Activated CD8-positive, alpha-beta memory T cell treated with anti-CD3 and anti-CD28 coated beads for 24 hours (primary cell): ENCODE data around the gene C2CD4D.
"Not testable (repeated sequence)": the region's sequence is repeated elsewhere in the genome, so short reads cannot be mapped to it uniquely, and the experiment has no call there.

Source experiments
- DNase-seq: peaks from one replicate; pipeline ENCODE4 v3.0.0-alpha.2; 2020

The C2CD4D gene

DNA sequence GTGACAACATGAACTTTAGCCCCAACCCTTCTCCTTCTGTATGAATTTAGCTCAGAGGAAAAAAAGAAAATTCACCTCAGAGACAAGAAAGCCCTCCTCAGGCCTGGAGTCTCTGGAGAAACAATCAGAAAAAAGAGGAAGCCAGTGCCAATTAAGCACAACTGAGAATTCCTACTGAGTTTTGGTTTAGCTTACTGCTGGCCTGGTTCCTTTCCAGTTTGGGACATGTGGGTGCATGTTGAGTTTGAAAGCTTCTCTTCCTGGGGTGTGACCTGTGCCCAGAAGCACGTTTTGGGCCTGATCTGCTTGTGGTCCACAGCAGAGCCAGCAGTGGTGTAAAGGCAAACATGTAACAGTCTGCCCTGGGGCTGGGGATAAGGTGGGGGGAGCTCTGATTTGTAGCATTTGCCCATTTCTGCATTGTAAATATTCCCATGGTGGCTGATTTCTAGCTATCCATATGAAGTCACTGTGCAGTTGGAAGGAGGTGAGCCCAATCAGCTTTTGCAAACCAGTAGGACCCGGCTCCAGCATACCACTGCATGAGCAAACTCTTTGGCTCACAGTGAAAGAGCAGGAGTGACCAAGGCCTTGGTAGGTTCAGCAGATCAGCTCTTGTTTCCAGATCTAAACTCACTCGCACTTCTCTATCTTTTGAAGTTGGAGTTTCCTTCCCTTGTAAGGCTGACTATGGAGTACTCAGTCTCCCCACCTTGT lies 18.6 kb upstream of the C2CD4D start:
- no peak for DNase-seq

DNA sequence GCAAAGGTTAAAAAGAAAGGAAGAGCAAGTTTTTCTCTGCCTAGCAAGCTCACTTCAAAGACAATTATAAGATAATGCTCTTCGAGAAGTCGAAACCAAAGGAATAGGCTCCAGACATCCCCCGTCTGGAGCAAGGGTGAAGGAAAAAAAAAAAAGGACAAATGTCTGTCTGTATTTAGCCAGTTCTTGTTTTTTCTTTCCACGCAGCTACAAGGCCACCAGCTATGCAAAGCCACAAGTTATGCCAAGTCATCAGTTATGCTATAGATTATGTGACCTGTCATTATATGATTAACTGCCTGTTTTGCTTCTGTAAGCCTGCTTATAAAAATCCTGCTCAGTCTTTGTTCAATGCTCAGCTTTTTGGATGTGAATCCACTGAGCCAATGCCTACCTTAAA lies 16.3 kb upstream of the C2CD4D start:
- DNase-seq, result no peak

DNA sequence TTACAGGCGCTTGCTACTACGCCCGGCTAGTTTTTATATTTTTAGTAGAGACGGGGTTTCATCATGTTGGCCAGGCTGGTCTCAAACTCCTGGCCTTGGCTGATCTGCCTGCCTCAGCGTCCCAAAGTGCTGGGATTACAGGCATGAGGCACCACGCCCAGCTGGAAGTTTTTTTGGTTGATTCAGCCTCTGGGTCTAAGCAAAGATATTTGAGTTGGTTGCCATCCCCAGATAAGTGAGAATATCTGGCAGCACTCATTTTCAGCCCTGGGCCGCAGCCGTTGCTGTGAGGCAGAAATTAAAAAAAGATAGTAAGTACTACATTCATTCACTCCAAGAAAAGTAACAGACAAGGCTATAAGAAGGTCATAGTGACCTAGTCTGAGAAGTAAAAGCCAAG lies 15.9 kb upstream of the C2CD4D start:
- DNase-seq, result not testable (repeated sequence)

DNA sequence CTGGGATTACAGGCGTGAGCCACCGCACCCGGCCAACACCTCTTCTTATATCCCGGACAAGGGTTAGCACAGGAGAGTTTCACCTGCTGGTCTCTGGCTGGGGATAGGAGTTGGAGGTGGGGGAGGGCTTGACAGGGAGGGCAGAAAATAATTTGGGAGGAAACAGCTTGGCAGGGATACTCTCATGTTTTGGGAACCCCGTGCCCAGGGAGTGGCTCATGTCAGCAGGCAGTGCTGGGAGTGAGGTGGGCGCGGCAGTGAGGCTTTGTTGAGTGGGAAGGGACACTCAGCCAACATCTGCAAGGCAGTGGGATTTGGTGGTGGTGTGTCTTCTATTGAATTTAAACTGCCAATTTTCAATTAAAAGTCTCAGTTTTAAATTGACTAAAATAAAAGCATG lies 15.0 kb upstream of the C2CD4D start:
- DNase-seq, result no peak

DNA sequence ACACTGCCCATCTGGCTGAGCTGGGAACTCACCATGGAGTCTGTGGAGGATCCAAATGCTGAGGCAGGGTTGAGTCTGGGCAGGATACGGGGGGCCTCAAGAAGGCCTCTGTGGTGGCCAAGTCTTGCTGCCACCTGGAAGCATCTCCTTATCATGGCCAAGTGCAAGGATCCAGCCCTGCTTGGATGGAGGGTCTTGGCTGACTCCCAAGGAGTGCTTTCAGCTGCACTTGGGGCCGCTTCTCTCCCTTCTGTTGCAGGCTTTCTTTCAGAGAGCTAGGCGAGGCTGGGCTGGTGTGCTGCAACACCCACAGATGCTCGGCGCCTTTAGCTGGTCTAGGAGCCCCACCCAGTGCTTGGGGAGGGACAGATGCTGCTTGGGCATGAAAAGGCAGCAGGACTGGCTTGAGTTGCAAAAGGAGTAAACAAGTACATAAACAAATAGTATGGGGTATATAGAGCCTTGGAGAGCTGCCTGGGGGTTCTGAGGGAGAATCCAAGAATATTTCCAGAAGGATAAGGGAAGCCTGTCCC lies 13.9 kb upstream of the C2CD4D start, which contains the start of gene THEM5:
Gene THEM5 (minus strand): TSS at position 302 of the 533 bp plus-strand sequence. CDS start 147 bp downstream, at position 155.
- DNase-seq, result no peak

DNA sequence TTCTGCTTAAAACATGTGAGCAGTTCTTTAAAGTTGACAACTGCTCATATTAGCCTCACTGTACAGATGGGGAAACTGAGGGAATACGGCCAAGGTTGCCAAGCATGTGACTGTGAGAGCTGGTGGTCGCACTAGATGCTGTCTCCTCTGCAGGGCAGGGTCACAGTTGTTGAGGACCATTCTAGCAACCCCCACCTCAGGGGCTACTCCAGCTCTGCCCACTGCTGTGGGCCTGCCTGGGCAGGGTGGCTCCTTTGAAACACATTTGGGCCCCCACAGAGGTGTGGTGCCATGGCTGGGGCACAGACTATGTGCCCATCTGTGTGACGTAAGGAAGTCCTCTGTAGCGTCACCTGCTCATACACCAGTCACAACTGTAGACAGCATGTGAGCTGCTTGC lies 13.1 kb upstream of the C2CD4D start:
- no peak for DNase-seq

DNA sequence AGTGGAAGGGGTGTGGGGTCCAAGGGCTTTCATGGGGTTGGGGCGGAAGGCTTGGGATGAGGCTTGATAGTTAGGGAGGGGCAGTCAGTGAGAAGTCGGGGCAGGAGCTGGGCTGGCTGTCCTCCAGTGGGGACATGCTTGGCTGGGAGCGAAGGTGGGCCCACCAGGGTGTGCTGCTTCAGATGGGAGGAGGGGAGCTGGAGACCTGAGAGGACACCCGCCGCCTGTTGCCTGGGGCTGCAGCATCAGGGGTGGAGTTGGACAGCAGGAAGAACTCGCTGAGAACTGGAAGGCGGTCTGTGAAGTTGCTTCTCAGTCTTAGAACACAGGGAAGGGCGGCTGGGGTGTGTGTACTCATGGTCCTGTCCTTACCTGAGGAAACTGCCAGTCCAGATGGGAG lies 12.3 kb upstream of the C2CD4D start:
- no peak for DNase-seq

DNA sequence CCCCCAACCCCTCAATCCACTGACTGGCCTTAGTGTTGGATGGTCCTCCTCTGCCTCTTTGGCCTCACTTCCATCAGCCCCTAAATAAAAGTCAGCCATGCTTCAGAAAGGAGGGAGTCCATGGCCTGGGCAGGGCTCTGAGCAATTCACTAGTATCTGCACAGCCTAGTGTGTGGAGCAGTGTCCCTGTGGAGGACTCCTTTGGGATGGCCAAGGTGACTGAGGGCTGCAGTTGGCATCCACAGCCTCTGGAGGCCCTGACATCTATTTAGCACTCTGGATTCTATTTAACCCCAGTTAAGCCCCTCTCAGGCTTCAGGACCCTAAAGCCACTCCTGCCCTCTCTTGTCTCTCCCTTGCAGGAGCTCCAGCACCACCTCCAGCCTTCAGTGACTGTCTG lies 10.3 kb upstream of the C2CD4D start:
- no peak for DNase-seq

DNA sequence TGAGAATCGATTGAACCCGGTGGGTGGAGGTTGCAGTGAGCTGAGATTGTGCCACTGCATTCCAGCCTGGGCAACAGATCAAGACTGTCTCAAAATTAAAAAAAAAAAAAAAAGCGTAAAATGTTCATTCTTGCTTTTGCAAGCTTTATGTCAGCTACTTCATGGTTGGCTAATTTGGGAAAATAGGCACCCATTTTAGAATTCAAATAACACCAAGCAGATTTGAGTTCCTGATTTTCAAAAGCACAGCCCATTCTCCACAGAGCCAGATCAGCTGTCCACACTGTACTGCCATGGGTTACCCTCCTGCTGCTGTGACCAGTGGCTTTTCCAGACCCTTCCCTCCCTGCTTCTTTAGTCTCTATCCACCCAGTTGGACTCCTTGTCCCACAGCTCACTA lies 9.5 kb upstream of the C2CD4D start:
- no peak for DNase-seq

DNA sequence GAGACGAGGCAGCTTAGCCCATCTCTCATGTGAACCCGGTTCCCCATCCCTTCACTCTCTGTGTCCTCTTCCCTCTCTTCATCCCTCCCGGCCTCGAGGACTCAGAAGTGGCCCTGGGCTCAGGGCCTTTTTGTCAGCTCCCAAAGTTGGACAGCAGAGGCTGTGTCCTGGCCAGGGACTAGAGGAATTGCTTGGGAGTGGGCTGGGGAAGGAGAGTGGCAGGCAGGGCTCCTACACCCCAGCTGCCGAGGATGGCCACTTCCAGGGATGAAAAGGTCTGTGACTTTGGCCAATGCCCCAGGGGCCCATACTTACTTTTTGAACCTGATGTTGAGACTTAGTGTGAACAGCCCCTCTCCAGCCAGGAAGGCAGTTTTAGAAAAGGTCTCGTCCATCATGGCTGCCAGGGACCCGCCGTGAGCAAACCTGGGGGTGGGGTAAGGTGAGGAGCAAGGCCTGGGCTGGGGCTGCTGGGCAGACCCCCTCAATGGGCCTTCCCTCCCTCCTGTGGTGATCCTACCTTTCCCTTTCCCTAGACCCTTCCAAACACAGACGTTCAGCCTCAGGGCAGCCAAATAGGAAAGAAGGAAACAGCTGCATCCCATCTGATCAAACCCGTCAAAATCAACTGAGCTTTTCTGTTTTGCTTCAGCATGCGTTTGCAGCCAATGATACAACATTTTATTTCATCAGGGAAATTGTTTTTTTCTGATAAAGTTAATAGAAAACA lies 8.4 kb upstream of the C2CD4D start:
- DNase-seq, result no peak

DNA sequence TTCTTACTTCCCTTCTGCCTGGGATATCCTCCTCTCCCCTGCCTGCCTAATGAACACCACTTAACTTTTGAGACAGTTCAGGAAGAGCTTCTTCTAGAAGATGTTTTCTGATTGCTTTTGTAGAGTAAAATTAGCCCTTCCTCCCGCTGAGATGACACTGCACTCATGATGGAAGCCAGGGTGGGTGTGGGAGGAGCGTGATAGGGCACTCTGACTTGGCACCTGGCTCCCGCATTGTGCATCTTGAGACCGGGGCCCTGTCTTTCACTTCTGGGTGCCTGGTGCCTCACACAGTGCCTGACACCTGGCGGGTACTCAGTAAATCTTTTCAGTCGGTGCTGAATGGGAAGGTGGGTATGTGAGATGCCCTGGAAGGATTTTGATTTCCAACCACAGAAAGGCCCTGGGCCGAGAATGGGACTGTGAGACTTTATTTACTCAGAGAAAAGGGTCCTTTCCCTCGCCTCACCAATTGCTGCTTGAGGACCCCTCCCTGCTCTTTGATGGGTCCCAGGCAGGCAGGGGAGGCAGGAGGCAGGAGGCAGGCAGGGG lies 7.1 kb upstream of the C2CD4D start:
- DNase-seq, result no peak

DNA sequence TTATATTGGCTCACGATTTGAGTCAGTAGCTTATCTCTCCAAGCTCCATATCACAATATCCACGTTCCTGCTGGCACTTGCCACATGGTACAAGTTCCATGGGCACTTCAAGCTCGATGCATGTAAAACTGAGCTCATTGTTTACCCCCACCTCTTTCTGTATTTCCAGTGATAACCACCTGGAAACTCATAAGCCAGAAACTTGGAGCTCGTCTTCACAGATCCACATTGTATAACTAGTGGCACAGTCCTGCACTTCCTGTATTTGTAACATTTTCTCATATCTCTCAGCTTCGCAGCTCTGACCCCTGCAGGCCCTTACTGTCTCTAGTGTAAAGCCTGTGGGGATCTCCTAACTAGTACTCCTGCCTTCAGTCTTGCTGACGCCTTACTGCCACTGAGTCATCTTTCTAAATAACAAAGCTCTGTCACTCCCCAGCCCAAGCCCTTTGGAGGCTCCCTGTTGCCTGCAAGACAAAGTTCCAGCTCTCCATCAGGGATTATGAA lies 6.5 kb upstream of the C2CD4D start:
- no peak for DNase-seq

DNA sequence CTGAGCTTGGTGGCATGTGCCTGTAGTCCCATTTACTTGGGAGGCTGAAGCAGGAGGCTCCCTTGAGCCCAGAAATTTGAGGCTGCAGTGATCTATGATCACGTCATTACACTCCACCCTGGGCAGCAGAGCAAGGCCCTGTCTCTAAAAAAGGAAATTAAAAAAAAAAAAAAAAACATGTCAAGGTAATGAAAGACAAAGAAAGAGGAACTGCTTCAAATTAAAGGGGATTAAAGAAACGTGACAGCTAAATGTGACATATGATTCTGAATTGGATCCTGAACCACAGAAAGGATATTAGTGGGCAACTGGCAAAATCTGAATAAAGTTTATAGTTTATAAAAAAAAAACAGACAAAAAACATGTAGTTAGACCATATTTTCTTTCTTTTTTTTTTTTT lies 3.8 kb upstream of the C2CD4D start:
- no peak for DNase-seq

DNA sequence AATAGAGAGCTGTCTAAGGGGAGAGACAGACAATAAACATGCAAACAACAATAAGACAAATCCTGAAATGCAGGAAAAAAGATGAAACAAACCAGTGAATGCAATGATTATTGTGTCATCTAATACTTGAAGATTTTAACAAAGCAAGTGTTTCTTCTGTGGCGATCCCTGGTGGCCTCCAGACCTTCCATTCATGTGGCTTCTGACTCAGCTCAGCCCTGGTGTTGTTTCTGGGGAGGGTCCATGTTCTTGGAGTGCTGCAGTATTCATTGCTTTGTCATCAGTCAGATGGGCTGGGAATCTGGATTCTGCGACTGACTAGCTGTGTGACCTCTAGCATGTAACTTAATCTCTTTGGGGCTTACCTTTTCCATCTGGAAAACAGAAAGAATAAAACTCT lies 1.5 kb upstream of the C2CD4D start:
- no peak for DNase-seq

DNA sequence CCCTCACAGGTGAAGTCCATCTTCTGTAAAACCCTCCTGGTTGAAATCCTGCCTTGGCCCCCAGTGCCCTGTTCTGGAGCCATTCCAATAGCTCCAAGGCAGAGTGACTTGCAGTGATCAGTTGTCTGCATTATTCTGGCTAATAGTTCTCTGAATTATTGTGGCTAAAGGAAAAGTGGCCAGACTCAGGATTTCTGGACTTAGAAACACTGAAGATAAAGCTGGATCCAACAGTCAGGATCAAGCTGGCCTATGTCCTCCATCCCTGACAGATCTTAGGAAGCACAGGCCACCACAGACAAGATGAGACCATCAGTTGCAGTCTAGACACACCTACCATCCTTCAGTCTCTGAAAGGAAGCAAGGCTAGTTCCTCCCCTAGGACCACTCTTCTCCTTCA lies 801 bp upstream of the C2CD4D start:
- no peak for DNase-seq

DNA sequence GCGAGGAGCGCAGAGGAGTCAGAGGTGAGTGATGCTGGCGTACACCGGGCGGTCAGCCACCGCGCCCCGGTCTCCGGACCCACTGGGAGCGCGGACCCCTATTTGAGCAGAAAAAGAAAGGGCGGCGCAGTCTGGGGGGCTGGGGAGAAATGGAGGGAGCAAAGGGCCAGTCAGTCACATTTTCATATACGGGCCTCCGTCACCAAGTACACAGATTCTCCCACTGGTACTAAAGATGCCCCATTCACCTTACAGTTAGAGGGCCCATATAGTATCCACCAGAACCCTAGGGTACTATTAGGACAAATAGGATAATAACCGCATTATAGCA lies 573 bp downstream of the C2CD4D start:
- no peak for DNase-seq

DNA sequence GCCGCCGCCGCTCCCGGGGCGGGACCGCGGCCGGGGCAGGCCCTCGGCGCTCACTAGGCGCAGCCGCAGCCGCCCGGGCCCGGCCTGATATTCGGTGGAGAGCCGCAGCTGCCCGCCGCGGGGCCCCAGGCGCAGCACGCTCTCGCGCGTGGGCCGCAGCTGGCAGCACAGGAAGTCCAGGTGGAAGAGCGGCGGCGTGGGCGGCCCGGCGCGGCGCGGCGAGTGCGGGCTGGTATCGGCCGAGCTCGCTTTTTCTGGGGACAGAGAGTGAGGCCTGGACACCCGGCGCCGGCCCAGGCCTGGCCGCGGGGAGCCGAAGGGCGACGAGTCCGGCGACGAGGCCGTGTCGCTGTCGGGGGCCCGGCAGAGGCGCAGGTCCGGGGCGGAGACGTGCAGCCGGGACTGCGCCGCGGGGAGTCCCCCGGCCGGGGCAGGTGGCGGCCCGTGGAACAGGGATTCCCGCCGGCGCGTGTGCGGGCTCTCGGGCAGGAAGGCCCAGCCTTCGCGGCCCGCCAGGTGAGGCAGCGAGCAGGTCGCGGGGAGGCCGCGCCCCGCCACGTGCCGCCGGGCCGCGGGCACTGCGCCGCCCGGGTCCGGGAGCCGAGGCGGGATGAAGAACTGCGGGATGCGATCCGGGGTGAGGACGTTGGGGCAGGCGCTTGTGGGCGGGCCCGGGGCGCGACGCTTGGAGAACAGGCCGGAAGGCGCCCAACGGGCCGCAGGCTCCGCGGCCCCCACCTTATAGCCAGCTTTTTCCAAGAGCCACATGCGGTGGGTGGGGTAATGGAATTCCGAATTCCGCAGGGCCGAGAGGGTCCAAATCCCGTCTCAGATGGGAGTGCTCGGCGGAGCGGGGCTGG lies 1.2 kb downstream of the C2CD4D start:
- DNase-seq, result peak; percentile 78

DNA sequence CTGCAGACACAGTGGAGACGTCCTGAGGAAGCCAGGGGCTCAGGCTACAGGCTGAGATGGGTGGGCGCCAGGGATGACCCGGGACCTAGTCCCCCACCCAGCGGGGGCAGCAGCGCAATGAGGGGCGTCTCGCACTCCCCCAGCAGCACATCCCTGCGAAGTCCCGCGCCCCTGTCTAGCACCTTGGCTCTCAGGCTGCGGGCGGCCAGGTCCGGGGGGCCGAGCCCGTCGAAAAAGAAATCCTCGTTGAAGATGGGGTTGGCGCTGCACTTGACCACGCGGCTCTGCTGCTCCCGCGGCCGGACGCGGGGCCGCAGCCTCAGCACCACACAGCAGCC lies 1.8 kb downstream of the C2CD4D start:
- peak; percentile 71 for DNase-seq

DNA sequence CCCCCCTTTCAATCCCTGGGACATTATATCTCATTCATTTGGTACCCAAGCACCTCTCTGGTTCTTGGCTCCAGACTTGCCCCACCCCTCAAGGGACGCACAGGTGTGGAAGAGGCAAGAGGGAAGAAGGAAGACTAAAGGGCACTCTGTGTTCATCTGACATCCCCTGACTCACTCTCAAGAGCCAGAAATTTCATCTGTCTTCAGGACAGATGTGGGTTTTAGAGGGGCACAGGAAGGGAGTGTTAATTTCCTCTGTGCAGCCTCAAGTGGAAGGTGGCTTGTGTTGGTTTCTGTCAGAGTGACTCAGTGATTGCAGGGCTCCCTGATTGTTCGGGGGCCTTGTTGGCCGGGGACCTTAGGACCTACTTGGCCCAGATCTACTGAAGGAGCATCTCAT lies 2.4 kb downstream of the C2CD4D start:
- peak; percentile 72 for DNase-seq

DNA sequence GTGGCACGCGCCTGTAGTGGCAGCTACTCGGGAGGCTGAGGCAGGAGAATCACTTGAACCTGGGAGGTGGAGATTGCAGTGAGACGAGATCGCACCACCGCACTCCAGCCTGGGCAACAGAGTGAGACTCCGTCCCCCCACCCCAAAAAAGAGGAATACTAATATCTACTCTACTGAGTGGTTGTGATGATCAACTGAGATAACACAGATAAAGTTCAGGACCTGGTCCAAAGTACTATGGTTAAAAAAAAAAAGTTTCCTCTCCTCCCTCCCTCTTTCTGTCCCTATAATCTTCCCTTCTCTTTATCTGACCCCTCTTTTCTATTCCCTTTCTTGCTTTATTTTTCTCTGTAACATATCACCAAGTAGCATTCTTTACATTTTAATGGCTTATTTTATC lies 4.0 kb downstream of the C2CD4D start:
- DNase-seq, result no peak

DNA sequence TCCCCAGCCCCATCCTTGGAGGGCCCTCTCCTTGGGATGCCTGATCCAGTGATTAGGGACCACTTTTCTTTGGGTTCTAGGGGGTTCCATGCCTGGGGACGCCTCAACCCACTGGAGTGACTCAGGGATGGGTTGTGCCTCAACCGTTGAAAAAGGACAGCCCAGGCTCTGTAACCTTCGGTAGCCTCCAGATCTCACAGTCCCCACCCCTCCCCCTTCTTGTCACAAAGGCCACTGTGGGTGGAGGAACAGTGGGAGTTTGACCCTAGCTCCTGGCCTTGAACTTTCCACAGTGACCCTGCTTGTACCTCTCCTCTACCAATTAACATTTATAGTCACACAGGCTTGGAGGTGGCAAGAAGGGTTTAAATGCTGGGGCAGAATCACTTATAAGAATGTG lies 5.4 kb downstream of the C2CD4D start:
- DNase-seq, result no peak

DNA sequence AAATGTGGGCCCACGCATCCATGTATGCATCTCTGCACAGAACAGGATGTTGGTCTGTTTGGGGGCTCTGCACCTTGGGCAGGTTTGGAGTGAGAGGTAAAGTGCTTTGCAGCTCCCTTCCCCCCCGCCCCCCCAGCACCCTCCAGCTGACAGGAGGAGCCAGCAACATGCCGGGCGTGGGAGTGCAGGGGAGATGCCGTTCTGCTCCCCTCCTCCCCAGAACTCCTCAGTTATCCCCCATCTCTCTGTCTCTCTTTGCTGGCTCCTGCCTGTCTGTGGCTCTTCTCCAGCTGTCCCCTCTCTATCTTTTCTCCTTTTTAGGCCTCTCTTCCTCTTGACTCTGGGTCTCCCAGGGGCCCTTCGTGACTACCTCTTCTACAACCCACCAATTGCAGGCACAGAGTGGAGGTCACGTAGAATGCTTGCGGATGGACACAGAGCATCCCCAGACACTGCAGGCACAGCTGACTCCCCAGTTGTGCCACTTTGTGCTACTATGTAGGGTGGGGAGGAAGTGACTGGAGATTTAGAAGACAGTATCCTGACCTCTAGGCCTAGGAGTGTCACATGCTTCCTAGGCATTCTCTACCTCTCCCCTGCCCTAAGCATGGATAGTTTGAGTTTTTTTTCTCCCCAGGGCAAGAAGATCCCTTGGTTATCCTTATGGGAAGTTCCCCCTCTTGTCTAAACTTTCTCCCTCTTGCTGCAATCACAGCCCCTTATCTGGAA lies 6.3 kb downstream of the C2CD4D start:
- no peak for DNase-seq
